ENCODE results near the gene PPP1R3G. TPM values are rescaled to one million over a fixed set of nuclear protein-coding genes. Genes with fewer than 3 reads are reported as not detected.

PPP1R3G gene
- total and polyA plus RNA-seq, 2 of the 13 experiments (the other 11 are each of a cell fraction or from before 2014, with no cell fraction given): 1.2 to 1.3 TPM

- TF ChIP-seq ZBTB2 (CRISPR knock-in tag; IDR thresholded peaks at IDR 0.05; ENCODE audit: low read depth): peak; percentile 73
- TF ChIP-seq HNF4G (IDR thresholded peaks at IDR 0.05; ENCODE audit: borderline replicate concordance, low read depth, low read length): 0 out of 2 replicates have a peak, but pooled peaks have one; percentile 3
- TF ChIP-seq HNF4G (CRISPR knock-in tag; IDR thresholded peaks at IDR 0.05; ENCODE audit: borderline replicate concordance, low read depth): peak; percentile 32; the same call in 1 of the 2 replicates
- peak; percentile 2; the same call in 1 of the 2 replicates for TF ChIP-seq PHF8 (CRISPR knock-in tag; IDR thresholded peaks at IDR 0.05)
- 0 out of 2 replicates have a peak, but pooled peaks have one; percentile 25 for TF ChIP-seq MED13 (CRISPR knock-in tag; IDR thresholded peaks at IDR 0.05)
- no peak for TF ChIP-seq PITX1 (CRISPR knock-in tag; IDR thresholded peaks at IDR 0.05)
- no peak for TF ChIP-seq ZNF841 (CRISPR knock-in tag; IDR thresholded peaks at IDR 0.05; ENCODE audit: borderline replicate concordance)
- TF ChIP-seq FOXC1 (CRISPR knock-in tag; IDR thresholded peaks at IDR 0.05; ENCODE audit: borderline replicate concordance): no peak
- TF ChIP-seq ZNF784 (CRISPR knock-in tag; IDR thresholded peaks at IDR 0.05; ENCODE audit: borderline replicate concordance): peak; percentile 97
- TF ChIP-seq ZNF160 (CRISPR knock-in tag; IDR thresholded peaks at IDR 0.05): peak; percentile 70; the same call in 1 of the 2 replicates
- no peak for TF ChIP-seq TCF12 (IDR thresholded peaks at IDR 0.05)
- 0 out of 2 replicates have a peak, but pooled peaks have one; percentile 29 for TF ChIP-seq TCF12 (CRISPR knock-in tag; IDR thresholded peaks at IDR 0.05)
- TF ChIP-seq TEAD2 (CRISPR knock-in tag; IDR thresholded peaks at IDR 0.05): no peak
- TF ChIP-seq ZNF350 (CRISPR knock-in tag; IDR thresholded peaks at IDR 0.05; ENCODE audit: borderline replicate concordance, low read depth): 0 out of 2 replicates have a peak, but pooled peaks have one; percentile 14
- no peak for TF ChIP-seq SKI (IDR thresholded peaks at IDR 0.05; ENCODE audit: partially characterized antibody)
- peak; percentile 78; the same call in 1 of the 2 replicates for TF ChIP-seq ZNF776 (CRISPR knock-in tag; IDR thresholded peaks at IDR 0.05)
- TF ChIP-seq XRCC5 (optimal IDR thresholded peaks at IDR 0.05; ENCODE audit: low read length): peak; percentile 20
- 0 out of 2 replicates have a peak, but pooled peaks have one; percentile 53 for TF ChIP-seq ZNF674 (CRISPR knock-in tag; IDR thresholded peaks at IDR 0.05; ENCODE audit: low read depth)
- no peak for TF ChIP-seq ARHGAP35 (CRISPR knock-in tag; IDR thresholded peaks at IDR 0.05; ENCODE audit: borderline replicate concordance)
- TF ChIP-seq ZFP36 (IDR thresholded peaks at IDR 0.05; ENCODE audit: borderline replicate concordance, low read depth, low read length, partially characterized antibody): no peak
- peak; percentile 76; the same call in 1 of the 2 replicates for TF ChIP-seq ZSCAN25 (CRISPR knock-in tag; IDR thresholded peaks at IDR 0.05)
- TF ChIP-seq ZNF724P (CRISPR knock-in tag; IDR thresholded peaks at IDR 0.05; ENCODE audit: borderline replicate concordance): peak; percentile 52; the same call in 1 of the 2 replicates
- TF ChIP-seq ZNF572 (CRISPR knock-in tag; IDR thresholded peaks at IDR 0.05): no peak
- TF ChIP-seq LBX2 (CRISPR knock-in tag; IDR thresholded peaks at IDR 0.05; ENCODE audit: borderline replicate concordance): peak; percentile 54; the same call in 1 of the 2 replicates
- 0 out of 2 replicates have a peak, but pooled peaks have one; percentile 51 for TF ChIP-seq ZNF354B (CRISPR knock-in tag; IDR thresholded peaks at IDR 0.05)
- TF ChIP-seq KLF12 (CRISPR knock-in tag; IDR thresholded peaks at IDR 0.05; ENCODE audit: borderline replicate concordance): peak; percentile 90; the same call in 1 of the 2 replicates
- peak; percentile 65 for TF ChIP-seq MAX (IDR thresholded peaks at IDR 0.05)
- TF ChIP-seq ZBTB14 (CRISPR knock-in tag; IDR thresholded peaks at IDR 0.05): peak; percentile 60; the same call in 1 of the 2 replicates
Measured at GRCh38 chr6:5084360-5084780, 771 bp upstream of the PPP1R3G start (continued).
